ENCODE measurements around the gene MYPOP. TPM values are rescaled to one million over a fixed set of nuclear protein-coding genes. Genes with fewer than 3 reads are reported as not detected.

The MYPOP gene
- total RNA-seq (1.8 TPM), polyA plus RNA-seq (9.1 TPM)
- long read RNA-seq, donor 1 = 0 reads
- long read RNA-seq, donor 2, transcript MYPOP-201 (3 exons, 1,890 nt) = major isoform, 12 of 12 reads
- long read RNA-seq, donor 2, partial matches to known transcripts = 0 of 12 reads
- long read RNA-seq, donor 2, other reads (novel, unspliced or antisense) = 0 of 12 reads
- long read RNA-seq, donor 3, partial matches to known transcripts = 0 of 3 reads
- long read RNA-seq, donor 3, other reads (novel, unspliced or antisense) = 0 of 3 reads
- long read RNA-seq, donor 4, partial matches to known transcripts = 0 of 3 reads
- long read RNA-seq, donor 4, other reads (novel, unspliced or antisense) = 0 of 3 reads
- long read RNA-seq, donor 5, transcript MYPOP-201 (3 exons, 1,890 nt) = major isoform, 6 of 6 reads
- long read RNA-seq, donor 5, partial matches to known transcripts = 0 of 6 reads
- long read RNA-seq, donor 5, other reads (novel, unspliced or antisense) = 0 of 6 reads
- long read RNA-seq, donor 6, transcript MYPOP-201 (3 exons, 1,890 nt) = major isoform, 6 of 6 reads
- long read RNA-seq, donor 6, partial matches to known transcripts = 0 of 6 reads
- long read RNA-seq, donor 6, other reads (novel, unspliced or antisense) = 0 of 6 reads
- long read RNA-seq, donor 7, partial matches to known transcripts = 8 of 10 reads
- long read RNA-seq, donor 7, other reads (novel, unspliced or antisense) = 0 of 10 reads
- long read RNA-seq, donor 8, partial matches to known transcripts = 0 of 1 reads
- long read RNA-seq, donor 8, other reads (novel, unspliced or antisense) = 0 of 1 reads
- long read RNA-seq, donor 9, partial matches to known transcripts = 5 of 8 reads
- long read RNA-seq, donor 9, other reads (novel, unspliced or antisense) = 0 of 8 reads
- long read RNA-seq, donor 10, transcript MYPOP-201 (3 exons, 1,890 nt) = major isoform, 5 of 5 reads
- long read RNA-seq, donor 10, partial matches to known transcripts = 0 of 5 reads
- long read RNA-seq, donor 10, other reads (novel, unspliced or antisense) = 0 of 5 reads

DNA sequence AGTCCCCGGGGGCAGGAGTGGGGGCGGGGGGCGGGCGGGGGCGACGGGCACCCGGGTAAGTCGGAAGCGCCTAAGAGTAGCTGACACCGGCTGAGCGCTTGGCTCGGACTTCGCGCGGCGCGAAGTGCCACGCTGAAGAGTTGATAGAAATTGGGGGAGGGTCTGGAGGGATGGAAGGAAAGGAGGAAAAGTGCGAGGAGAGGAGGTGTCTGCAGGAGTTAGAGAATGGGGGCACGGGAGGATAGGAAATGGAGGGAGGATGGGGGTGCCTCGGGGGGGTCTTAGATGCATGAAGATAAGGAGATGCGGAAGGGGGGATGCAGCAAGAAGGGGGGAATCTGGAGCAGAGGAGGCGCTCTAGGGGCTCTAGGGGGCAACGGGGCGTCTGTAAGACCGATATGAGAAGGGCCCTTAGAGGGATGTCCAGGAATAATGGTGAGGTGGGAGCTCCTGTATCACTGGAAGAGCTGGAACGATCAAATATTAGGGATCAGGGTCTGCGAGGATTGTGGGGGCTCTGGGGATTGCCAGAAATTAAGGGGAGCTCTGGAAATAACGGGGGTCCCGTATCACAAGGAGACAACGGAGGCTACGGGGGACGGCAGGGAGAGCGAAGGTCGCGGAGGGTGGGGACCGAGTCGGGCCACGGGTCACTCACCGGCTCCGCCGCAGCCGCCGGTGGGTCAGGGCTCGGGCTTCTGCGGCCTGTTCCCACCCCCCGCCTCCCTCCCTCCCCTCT is at the start of gene MYPOP:
MYPOP (minus strand) TSS at position 702 of the 739 bp plus-strand sequence. CDS start 840 bp downstream, outside the sequence.
- peaks cover 0 to 11% of the 10 kb centered on the region in 2 donors for H3K27me3 ChIP-seq (ENCODE audit: control insufficient read depth in 2 of 2, insufficient read depth in 1 of 2, low read length in 1 of 2)
- H3K9me3 ChIP-seq (ENCODE audit: control insufficient read depth in 2 of 2, insufficient read depth in 1 of 2, low read length in 1 of 2) = no peaks in the 10 kb centered on the region
- WGBS = under 1% methylated on average over 47 of the region's 47 CpGs
- H3K4me1 ChIP-seq (ENCODE audit: control insufficient read depth in 2 of 2, insufficient read depth in 2 of 2, low read length in 2 of 2) = peaks cover 7 to 18% of the 10 kb centered on the region in 2 donors
- peaks cover 10 to 17% of the 10 kb centered on the region in 2 donors for H3K36me3 ChIP-seq (ENCODE audit: control insufficient read depth in 2 of 2, insufficient read depth in 2 of 2, low read length in 1 of 2)
- peak within 1 kb of the TSS; percentile 91 to 95 for H3K27ac ChIP-seq (ENCODE audit: low read depth in 1 of 2, low read length in 1 of 2)
- DNase-seq (ENCODE audit: low read depth in 6 of 9, low spot score in 9 of 9) = no peak
- peak within 1 kb of the TSS; percentile 79 to 85 for H3K4me3 ChIP-seq (ENCODE audit: low read length in 2 of 2)

- Histone ChIP-seq H3K36me3 (ENCODE audit: control insufficient read depth in 2 of 2, insufficient read depth in 2 of 2, low read length in 1 of 2) (no peaks in the 10 kb centered on the region), H3K9me3 (ENCODE audit: control insufficient read depth in 2 of 2, insufficient read depth in 1 of 2, low read length in 1 of 2) (no peaks in the 10 kb centered on the region), H3K4me1 (ENCODE audit: control insufficient read depth in 2 of 2, insufficient read depth in 2 of 2, low read length in 2 of 2) (peaks cover 0 to 6% of the 10 kb centered on the region in 2 donors), H3K27ac (ENCODE audit: low read depth in 1 of 2, low read length in 1 of 2) (no peak overlapping the region), H3K27me3 (ENCODE audit: control insufficient read depth in 2 of 2, insufficient read depth in 1 of 2, low read length in 1 of 2) (peaks cover 0 to 3% of the 10 kb centered on the region in 2 donors), H3K4me3 (ENCODE audit: low read length in 2 of 2) (no peak overlapping the region)
- WGBS = 96% methylated on average over 1 of the region's 1 CpG
- DNase-seq (ENCODE audit: low read depth in 6 of 9, low spot score in 9 of 9) = no peak
These were observed 45.5 kb upstream of the MYPOP start for GRCh38 chr19:45947926-45948325.

DNA sequence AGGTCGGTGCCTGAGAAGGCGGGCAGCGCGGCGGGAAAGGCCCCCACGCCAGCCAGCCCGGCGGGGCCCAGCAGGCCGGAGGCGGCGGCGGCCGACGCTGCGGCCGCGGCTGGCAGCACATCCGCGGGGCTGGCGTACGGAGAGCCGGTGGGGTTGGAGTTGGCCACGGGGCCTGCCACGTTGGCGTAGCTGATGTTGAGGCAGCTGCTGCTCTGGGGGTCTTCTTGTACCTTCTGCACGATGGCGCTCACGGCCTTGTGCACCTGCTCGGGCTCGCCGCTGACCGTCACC is 38.0 kb upstream of the MYPOP start:
- Histone ChIP-seq H3K27me3 (ENCODE audit: control insufficient read depth in 2 of 2, insufficient read depth in 1 of 2, low read length in 1 of 2) (peaks cover 26 to 58% of the 10 kb centered on the region in 2 donors), H3K4me3 (ENCODE audit: low read length in 2 of 2) (no peak overlapping the region), H3K4me1 (ENCODE audit: control insufficient read depth in 2 of 2, insufficient read depth in 2 of 2, low read length in 2 of 2) (no peaks in the 10 kb centered on the region), H3K27ac (ENCODE audit: low read depth in 1 of 2, low read length in 1 of 2) (no peak overlapping the region), H3K9me3 (ENCODE audit: control insufficient read depth in 2 of 2, insufficient read depth in 1 of 2, low read length in 1 of 2) (no peaks in the 10 kb centered on the region), H3K36me3 (ENCODE audit: control insufficient read depth in 2 of 2, insufficient read depth in 2 of 2, low read length in 1 of 2) (no peaks in the 10 kb centered on the region)
- no peak for DNase-seq (ENCODE audit: low read depth in 6 of 9, low spot score in 9 of 9)
- WGBS = 74% methylated on average over 32 of the region's 32 CpGs

DNA sequence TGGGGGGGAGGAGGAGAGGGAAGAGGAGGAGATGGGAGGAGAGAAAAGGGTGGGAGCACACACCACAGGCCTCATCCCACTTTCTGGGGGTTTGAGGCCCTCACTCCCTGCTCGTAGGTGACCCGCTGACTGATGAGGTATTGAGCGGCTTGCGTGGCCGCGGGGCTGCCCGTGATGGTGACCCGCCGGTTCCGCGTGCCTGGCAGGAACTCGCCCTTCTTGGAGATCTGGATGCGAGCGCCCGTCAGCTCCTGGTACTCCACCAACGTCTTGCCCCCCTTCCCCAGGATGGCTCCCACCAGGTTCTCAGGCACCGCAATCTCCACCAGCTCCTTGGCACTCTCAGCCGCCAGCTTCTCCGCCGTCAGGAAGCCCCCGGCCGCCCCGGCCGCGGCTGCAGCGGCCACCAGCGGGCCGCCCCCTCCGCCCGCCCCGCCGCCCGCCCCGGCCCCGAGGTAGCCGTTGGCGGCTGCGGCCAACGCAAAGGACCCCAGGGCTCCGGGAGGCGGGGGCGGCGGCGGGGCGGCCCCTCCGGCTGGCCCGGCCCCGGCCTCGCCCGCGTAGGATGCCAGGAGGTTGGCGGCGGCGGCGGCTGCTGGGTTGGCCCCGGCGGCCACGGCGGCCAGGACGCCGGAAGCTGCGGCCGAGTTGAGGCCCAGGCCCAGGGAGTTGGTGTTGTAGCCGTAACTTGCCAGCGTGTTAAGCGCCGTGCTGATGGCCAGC is 37.5 kb upstream of the MYPOP start:
- 36% methylated on average over 67 of the region's 67 CpGs for WGBS
- H3K27ac ChIP-seq (ENCODE audit: low read depth in 1 of 2, low read length in 1 of 2) = no peak overlapping the region
- no peaks in the 10 kb centered on the region for H3K9me3 ChIP-seq (ENCODE audit: control insufficient read depth in 2 of 2, insufficient read depth in 1 of 2, low read length in 1 of 2)
- H3K4me1 ChIP-seq (ENCODE audit: control insufficient read depth in 2 of 2, insufficient read depth in 2 of 2, low read length in 2 of 2) = no peaks in the 10 kb centered on the region
- no peak overlapping the region for H3K4me3 ChIP-seq (ENCODE audit: low read length in 2 of 2)
- peaks cover 26 to 62% of the 10 kb centered on the region in 2 donors for H3K27me3 ChIP-seq (ENCODE audit: control insufficient read depth in 2 of 2, insufficient read depth in 1 of 2, low read length in 1 of 2)
- no peaks in the 10 kb centered on the region for H3K36me3 ChIP-seq (ENCODE audit: control insufficient read depth in 2 of 2, insufficient read depth in 2 of 2, low read length in 1 of 2)
- DNase-seq (ENCODE audit: low read depth in 6 of 9, low spot score in 9 of 9) = no peak

GRCh38 chr19:45938733-45939319 is 36.4 kb upstream of the MYPOP start:
- DNase-seq (ENCODE audit: low read depth in 6 of 9, low spot score in 9 of 9) = no peak
- H3K27ac ChIP-seq (ENCODE audit: low read depth in 1 of 2, low read length in 1 of 2) = no peak overlapping the region
- 84% methylated on average over 3 of the region's 3 CpGs for WGBS
- no peaks in the 10 kb centered on the region for H3K36me3 ChIP-seq (ENCODE audit: control insufficient read depth in 2 of 2, insufficient read depth in 2 of 2, low read length in 1 of 2)
- no peaks in the 10 kb centered on the region for H3K9me3 ChIP-seq (ENCODE audit: control insufficient read depth in 2 of 2, insufficient read depth in 1 of 2, low read length in 1 of 2)
- peaks cover 26 to 72% of the 10 kb centered on the region in 2 donors for H3K27me3 ChIP-seq (ENCODE audit: control insufficient read depth in 2 of 2, insufficient read depth in 1 of 2, low read length in 1 of 2)
- no peaks in the 10 kb centered on the region for H3K4me1 ChIP-seq (ENCODE audit: control insufficient read depth in 2 of 2, insufficient read depth in 2 of 2, low read length in 2 of 2)
- H3K4me3 ChIP-seq (ENCODE audit: low read length in 2 of 2) = no peak overlapping the region

GRCh38 chr19:45935267-45935666 is 32.9 kb upstream of the MYPOP start:
- H3K27me3 ChIP-seq (ENCODE audit: control insufficient read depth in 2 of 2, insufficient read depth in 1 of 2, low read length in 1 of 2) = peaks cover 21 to 57% of the 10 kb centered on the region in 2 donors
- H3K36me3 ChIP-seq (ENCODE audit: control insufficient read depth in 2 of 2, insufficient read depth in 2 of 2, low read length in 1 of 2) = no peaks in the 10 kb centered on the region
- no peak for DNase-seq (ENCODE audit: low read depth in 6 of 9, low spot score in 9 of 9)
- no peak overlapping the region for H3K4me3 ChIP-seq (ENCODE audit: low read length in 2 of 2)
- no peak overlapping the region for H3K27ac ChIP-seq (ENCODE audit: low read depth in 1 of 2, low read length in 1 of 2)
- 88% methylated on average over 19 of the region's 19 CpGs for WGBS
- no peaks in the 10 kb centered on the region for H3K9me3 ChIP-seq (ENCODE audit: control insufficient read depth in 2 of 2, insufficient read depth in 1 of 2, low read length in 1 of 2)
- no peaks in the 10 kb centered on the region for H3K4me1 ChIP-seq (ENCODE audit: control insufficient read depth in 2 of 2, insufficient read depth in 2 of 2, low read length in 2 of 2)

GRCh38 chr19:45934551-45935230 is 32.3 kb upstream of the MYPOP start:
- H3K36me3 ChIP-seq (ENCODE audit: control insufficient read depth in 2 of 2, insufficient read depth in 2 of 2, low read length in 1 of 2) = no peaks in the 10 kb centered on the region
- no peaks in the 10 kb centered on the region for H3K9me3 ChIP-seq (ENCODE audit: control insufficient read depth in 2 of 2, insufficient read depth in 1 of 2, low read length in 1 of 2)
- DNase-seq (ENCODE audit: low read depth in 6 of 9, low spot score in 9 of 9) = no peak
- no peaks in the 10 kb centered on the region for H3K4me1 ChIP-seq (ENCODE audit: control insufficient read depth in 2 of 2, insufficient read depth in 2 of 2, low read length in 2 of 2)
- no peak overlapping the region for H3K4me3 ChIP-seq (ENCODE audit: low read length in 2 of 2)
- H3K27ac ChIP-seq (ENCODE audit: low read depth in 1 of 2, low read length in 1 of 2) = no peak overlapping the region
- 52% methylated on average over 19 of the region's 19 CpGs for WGBS
- peaks cover 19 to 53% of the 10 kb centered on the region in 2 donors for H3K27me3 ChIP-seq (ENCODE audit: control insufficient read depth in 2 of 2, insufficient read depth in 1 of 2, low read length in 1 of 2)

- WGBS = 80% methylated on average over 9 of the region's 9 CpGs
- Histone ChIP-seq H3K27me3 (ENCODE audit: control insufficient read depth in 2 of 2, insufficient read depth in 1 of 2, low read length in 1 of 2) (peaks cover 12 to 44% of the 10 kb centered on the region in 2 donors), H3K4me1 (ENCODE audit: control insufficient read depth in 2 of 2, insufficient read depth in 2 of 2, low read length in 2 of 2) (no peaks in the 10 kb centered on the region), H3K27ac (ENCODE audit: low read depth in 1 of 2, low read length in 1 of 2) (no peak overlapping the region), H3K4me3 (ENCODE audit: low read length in 2 of 2) (no peak overlapping the region), H3K36me3 (ENCODE audit: control insufficient read depth in 2 of 2, insufficient read depth in 2 of 2, low read length in 1 of 2) (no peaks in the 10 kb centered on the region), H3K9me3 (ENCODE audit: control insufficient read depth in 2 of 2, insufficient read depth in 1 of 2, low read length in 1 of 2) (no peaks in the 10 kb centered on the region)
- DNase-seq (ENCODE audit: low read depth in 6 of 9, low spot score in 9 of 9) = no peak
These were observed 31.3 kb upstream of the MYPOP start for GRCh38 chr19:45933759-45934158.
